Astrocyte (in vitro differentiated cells and primary cell): ENCODE data around the gene NCCRP1.

Experiments
- CTCF ChIP-seq: IDR thresholded peaks from 2 replicates; pipeline ENCODE4 v1.5.1; 2011; ENCODE audit warnings: low read depth, mild to moderate bottlenecking, inconsistent platforms, low read length, moderate library complexity; ENCODE audit not compliant: insufficient read depth
- EZH2 ChIP-seq: IDR thresholded peaks from 2 replicates; pipeline ENCODE4 v1.6.1; 2012; ENCODE audit warnings: mild to moderate bottlenecking, low read length, inconsistent platforms; ENCODE audit not compliant: insufficient read depth

GRCh38 chr19:39174142-39174541 lies 22.6 kb upstream of the NCCRP1 start:
- no peak for TF ChIP-seq CTCF
- TF ChIP-seq EZH2: no peak
